Measurements from ENCODE around the gene GZMM. TPM values are rescaled to one million over a fixed set of nuclear protein-coding genes. Genes with fewer than 3 reads are reported as not detected.

GZMM gene
- total and polyA plus RNA-seq, 2 experiments from 2014 or later: 0.29 TPM; not detected in 1

DNA sequence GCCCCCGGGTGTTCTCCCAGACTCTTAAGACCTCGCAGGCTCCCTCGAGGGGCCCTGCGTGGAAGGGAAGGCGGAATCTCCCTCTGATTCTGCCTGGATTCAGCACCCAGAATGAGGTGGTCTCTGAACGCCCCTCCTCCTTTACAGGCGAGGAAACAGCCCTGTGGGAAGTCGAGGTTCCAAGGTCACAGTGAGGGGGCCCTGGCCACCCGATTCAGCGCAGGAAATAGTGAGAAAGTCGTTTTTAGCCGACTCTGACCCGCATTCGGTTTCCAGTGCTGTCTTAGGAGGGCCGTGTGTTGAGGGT lies 29.6 kb downstream of the GZMM start (continued):
- TF ChIP-seq, protein P1, sequence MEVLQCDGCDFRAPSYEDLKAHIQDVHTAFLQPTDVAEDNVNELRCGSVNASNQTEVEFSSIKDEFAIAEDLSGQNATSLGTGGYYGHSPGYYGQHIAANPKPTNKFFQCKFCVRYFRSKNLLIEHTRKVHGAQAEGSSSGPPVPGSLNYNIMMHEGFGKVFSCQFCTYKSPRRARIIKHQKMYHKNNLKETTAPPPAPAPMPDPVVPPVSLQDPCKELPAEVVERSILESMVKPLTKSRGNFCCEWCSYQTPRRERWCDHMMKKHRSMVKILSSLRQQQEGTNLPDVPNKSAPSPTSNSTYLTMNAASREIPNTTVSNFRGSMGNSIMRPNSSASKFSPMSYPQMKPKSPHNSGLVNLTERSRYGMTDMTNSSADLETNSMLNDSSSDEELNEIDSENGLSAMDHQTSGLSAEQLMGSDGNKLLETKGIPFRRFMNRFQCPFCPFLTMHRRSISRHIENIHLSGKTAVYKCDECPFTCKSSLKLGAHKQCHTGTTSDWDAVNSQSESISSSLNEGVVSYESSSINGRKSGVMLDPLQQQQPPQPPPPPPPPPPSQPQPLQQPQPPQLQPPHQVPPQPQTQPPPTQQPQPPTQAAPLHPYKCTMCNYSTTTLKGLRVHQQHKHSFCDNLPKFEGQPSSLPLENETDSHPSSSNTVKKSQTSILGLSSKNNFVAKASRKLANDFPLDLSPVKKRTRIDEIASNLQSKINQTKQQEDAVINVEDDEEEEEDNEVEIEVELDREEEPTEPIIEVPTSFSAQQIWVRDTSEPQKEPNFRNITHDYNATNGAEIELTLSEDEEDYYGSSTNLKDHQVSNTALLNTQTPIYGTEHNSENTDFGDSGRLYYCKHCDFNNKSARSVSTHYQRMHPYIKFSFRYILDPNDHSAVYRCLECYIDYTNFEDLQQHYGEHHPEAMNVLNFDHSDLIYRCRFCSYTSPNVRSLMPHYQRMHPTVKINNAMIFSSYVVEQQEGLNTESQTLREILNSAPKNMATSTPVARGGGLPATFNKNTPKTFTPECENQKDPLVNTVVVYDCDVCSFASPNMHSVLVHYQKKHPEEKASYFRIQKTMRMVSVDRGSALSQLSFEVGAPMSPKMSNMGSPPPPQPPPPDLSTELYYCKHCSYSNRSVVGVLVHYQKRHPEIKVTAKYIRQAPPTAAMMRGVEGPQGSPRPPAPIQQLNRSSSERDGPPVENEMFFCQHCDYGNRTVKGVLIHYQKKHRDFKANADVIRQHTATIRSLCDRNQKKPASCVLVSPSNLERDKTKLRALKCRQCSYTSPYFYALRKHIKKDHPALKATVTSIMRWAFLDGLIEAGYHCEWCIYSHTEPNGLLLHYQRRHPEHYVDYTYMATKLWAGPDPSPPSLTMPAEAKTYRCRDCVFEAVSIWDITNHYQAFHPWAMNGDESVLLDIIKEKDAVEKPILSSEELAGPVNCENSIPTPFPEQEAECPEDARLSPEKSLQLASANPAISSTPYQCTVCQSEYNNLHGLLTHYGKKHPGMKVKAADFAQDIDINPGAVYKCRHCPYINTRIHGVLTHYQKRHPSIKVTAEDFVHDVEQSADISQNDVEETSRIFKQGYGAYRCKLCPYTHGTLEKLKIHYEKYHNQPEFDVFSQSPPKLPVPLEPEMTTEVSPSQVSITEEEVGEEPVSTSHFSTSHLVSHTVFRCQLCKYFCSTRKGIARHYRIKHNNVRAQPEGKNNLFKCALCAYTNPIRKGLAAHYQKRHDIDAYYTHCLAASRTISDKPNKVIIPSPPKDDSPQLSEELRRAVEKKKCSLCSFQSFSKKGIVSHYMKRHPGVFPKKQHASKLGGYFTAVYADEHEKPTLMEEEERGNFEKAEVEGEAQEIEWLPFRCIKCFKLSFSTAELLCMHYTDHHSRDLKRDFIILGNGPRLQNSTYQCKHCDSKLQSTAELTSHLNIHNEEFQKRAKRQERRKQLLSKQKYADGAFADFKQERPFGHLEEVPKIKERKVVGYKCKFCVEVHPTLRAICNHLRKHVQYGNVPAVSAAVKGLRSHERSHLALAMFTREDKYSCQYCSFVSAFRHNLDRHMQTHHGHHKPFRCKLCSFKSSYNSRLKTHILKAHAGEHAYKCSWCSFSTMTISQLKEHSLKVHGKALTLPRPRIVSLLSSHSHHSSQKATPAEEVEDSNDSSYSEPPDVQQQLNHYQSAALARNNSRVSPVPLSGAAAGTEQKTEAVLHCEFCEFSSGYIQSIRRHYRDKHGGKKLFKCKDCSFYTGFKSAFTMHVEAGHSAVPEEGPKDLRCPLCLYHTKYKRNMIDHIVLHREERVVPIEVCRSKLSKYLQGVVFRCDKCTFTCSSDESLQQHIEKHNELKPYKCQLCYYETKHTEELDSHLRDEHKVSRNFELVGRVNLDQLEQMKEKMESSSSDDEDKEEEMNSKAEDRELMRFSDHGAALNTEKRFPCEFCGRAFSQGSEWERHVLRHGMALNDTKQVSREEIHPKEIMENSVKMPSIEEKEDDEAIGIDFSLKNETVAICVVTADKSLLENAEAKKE (CRISPR knock-in tag; IDR thresholded peaks at IDR 0.05): no peak
- no peak for TF ChIP-seq CREB1 (CRISPR knock-in tag; IDR thresholded peaks at IDR 0.05; ENCODE audit: low read depth)

DNA sequence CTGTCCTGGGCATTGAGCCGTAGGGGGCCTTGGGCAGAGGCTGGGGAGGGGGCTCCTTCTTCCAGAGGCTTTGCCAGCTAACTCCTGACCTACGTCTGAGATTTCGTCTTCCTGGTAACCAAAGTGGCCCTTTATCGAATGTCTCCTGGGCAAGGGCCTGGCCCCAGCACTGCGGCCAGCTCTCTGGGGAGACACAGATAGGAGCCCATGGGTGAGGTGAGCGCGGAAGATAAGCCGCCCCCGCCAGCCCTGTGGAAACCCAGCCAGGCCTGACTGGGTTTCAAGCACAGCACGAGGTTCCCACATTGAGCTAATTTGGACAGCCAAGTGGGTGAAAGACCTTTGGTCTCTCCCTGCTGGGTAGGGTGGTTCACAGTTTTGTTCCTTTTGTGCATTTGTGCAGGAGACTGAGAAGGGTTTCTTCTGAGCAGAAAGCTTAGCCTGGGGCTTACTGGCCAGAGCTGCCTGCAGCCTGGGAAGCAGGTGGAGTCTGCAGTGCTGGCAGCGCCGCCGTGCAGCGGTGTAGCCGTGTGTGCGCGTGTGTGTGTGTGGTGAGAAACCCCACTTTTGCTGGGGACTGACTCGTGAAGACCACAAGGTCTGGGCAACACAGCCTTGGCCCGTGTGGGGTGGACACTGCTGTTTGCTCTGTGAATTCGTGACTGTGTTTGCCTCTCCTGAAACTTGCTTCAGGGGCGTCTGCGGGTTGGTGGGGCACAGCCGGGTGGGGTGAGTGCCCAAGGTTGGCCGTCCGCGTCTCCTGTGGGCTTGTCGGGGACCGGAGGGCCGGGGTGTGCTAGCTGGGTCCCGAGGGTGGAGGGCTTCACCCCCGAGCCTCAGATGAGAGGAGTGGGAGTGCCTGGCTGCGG lies 31.0 kb downstream of the GZMM start:
- H3K4me3 ChIP-seq: peak overlapping the region; percentile 96
- Mint-ChIP-seq H3K27ac (peak overlapping the region; percentile 72; the same call in 1 of the 2 replicates), H3K27me3 (ENCODE audit: insufficient read depth, low read depth, poor library complexity) (peaks cover 36% of the 10 kb centered on the region), H3K4me1 (peaks cover 25% of the 10 kb centered on the region), H3K9me3 (peaks cover 8% of the 10 kb centered on the region), H3K36me3 (ENCODE audit: low read depth) (peaks cover 33% of the 10 kb centered on the region), H3K4me3 (peak overlapping the region; percentile 90)
- H3K4me2 ChIP-seq: peak overlapping the region; percentile 100
- peaks cover 75% of the 10 kb centered on the region for H3K79me2 ChIP-seq (replicated peaks; ENCODE audit: insufficient read depth)
- H3K36me3 ChIP-seq (ENCODE audit: insufficient read depth): no peaks in the 10 kb centered on the region
- H3F3A ChIP-seq (replicated peaks; ENCODE audit: low read depth): peaks cover 17% of the 10 kb centered on the region; the same call in 1 of the 2 replicates
- peak; percentile 16 for DNase-seq (ENCODE audit: low spot score)
- no peak overlapping the region for H2AFZ ChIP-seq
- peak overlapping the region; percentile 63; the same call in 1 of the 2 replicates for H3K27ac ChIP-seq (ENCODE audit: low read depth)
- ATAC-seq: no peak
- H3K4me1 ChIP-seq (ENCODE audit: insufficient read depth): peaks cover 18% of the 10 kb centered on the region
- H4K20me1 ChIP-seq (replicated peaks; ENCODE audit: insufficient read depth): peaks cover 49% of the 10 kb centered on the region
- no peaks in the 10 kb centered on the region for H3K27me3 ChIP-seq (ENCODE audit: insufficient read depth)
- no peaks in the 10 kb centered on the region for H3K9me2 ChIP-seq (ENCODE audit: insufficient read depth)
- no peak for TF ChIP-seq ZNF331 (CRISPR knock-in tag; IDR thresholded peaks at IDR 0.05; ENCODE audit: low read depth)
- TF ChIP-seq, protein P1 (CRISPR knock-in tag; IDR thresholded peaks at IDR 0.05): no peak
- TF ChIP-seq JUNB (IDR thresholded peaks at IDR 0.05; ENCODE audit: unreplicated experiment): no peak
- no peak for TF ChIP-seq ZNF114 (CRISPR knock-in tag; IDR thresholded peaks at IDR 0.05)
- no peak for TF ChIP-seq STAT1 (IDR thresholded peaks at IDR 0.05; ENCODE audit: unreplicated experiment)

Measured in GM23338 (cell line).